GM18508 (cell line): ENCODE data around the gene USP2.

Source experiments
- ATAC-seq: cut with Tn5 transposase; IDR thresholded peaks from one replicate; pipeline ENCODE4 v1.9.1; 2021; ENCODE audit warnings: moderate number of reproducible peaks; ENCODE audit not compliant: insufficient read depth, unreplicated experiment

The USP2 gene

DNA sequence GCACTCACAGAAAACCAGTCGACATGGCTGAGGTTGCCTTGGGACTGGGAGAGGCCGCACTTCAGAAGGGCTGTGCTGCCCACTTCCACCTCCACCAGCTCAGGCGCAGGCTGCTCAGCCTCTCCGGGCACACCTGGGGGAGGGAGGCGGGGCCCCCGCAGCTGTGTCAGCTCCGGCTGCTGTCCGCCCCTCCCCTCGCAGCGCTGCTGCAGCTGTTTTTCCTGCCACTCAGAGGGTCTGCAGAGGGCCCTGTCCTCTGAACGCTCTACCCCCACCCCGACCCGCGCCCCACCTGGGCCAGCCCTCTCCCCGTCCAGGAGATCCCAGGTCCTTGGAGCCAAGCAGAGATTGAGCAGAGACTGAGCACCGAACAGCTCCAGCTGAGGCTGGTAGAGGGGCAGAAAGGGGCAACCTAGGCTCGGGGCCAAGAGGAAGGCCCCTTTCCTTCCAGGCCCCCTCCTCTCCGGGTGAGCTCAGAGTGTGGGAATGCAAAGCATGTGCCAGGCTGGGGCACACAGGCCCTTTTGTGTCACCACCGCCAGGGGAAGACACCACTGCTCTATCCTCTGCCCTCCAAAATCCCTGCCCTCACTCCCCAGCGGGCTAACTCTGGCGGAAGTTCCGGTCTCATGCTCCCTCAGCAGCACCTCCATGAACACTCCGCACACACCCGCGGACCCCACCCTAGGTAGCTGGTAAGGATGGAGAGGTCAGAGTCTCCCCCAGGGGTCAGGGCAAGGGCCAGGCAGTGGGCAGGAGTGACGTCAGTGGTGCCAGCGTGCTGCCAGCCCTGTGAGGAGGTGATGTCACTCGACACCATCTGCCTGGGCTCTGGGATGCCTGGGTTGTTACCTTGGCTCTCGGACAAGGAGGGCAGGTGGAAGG is 66.1 kb downstream of the USP2 start:
- no peak for ATAC-seq

DNA sequence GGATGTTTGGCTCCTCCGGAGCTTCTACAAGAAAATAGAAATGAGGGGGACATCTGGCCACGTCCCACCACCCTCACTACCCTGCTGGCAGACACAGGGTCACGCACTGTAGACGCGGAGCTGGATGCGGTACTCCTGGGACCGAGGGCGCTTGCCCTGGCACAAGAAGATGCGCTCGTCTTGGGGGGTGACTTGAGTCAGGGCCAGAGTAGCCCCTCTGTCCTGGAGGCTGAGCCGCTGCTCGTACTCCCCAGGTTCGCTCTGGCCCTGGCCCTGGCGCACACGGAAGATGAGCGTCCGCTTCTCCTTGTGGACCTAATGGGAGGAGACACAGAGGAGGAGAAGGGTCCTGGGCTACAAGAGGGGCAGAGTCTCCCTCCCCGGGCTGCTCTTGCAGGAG is 66.8 kb downstream of the USP2 start:
- ATAC-seq: no peak

DNA sequence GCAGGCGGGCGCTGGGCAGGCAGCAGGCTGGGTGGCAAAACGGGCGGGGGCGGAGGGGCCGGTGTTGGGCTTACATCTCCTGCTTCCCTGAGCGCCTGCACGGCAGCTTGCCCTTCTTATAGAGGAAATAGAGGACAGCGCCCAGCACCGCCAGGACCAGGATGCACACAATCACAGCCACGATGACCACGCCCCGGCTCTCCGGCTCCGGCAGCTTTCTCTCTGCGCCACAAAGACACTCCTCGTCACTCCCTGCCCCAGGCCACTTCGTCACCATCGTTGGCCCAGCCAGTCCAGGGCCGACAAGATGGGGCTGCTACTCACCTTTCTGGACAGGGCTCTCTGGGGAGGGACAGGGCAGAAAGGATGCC is 70.8 kb downstream of the USP2 start:
- ATAC-seq: no peak

DNA sequence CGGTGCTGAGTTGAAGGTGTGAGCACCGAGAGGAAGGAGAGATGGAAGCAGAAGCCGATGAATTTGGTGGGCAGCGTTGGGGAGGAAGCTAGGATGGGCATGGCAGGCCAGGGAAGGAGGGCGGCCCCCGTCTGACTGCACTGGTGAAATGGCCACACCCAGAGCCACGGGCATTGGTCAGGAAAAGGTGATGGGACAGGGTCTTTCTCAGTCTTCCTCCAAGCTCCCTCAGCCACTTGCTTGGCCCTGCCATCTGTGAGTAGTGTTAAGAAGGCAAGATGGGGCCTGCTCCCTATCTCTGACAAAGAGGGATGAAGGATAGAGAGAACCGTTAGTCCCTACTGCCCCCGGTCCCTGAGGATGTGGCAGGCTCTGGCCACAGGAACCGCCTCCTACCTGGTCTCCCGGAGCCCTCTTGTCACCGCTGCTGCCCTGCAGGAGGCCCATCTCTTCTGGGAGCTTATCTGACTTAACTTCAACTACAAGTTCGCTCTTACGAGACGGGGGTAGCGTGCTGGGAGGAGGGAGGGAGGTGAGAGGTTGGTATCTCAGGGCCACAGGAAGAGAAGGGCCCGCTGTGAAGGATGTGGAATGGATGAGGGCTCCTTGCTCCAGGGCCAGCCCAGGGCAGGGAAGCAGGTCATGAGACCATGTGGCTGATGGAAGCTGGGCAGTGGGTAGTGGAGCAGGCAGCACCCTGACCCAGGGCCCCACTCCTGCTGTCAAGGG is 71.4 kb downstream of the USP2 start:
- no peak for ATAC-seq

DNA sequence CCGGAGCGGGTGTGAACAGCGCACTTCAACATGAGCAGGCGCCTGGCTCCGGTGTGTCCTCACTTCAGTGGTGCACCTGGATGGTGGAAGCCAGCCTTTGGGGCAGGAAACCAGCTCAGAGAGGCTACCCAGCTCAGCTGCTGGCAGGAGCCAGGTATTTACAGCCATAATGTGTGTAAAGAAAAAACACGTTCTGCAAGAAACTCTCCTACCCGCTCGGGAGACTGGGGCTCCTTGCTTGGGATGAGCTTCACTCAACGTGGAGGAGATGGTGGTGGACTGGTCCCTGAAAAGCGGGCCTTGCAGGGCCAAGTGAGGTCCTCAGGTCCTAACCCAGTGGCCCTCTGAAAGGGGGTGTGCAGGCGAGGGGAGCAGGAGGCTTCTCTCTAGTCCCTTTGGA is 72.1 kb downstream of the USP2 start:
- ATAC-seq: no peak

DNA sequence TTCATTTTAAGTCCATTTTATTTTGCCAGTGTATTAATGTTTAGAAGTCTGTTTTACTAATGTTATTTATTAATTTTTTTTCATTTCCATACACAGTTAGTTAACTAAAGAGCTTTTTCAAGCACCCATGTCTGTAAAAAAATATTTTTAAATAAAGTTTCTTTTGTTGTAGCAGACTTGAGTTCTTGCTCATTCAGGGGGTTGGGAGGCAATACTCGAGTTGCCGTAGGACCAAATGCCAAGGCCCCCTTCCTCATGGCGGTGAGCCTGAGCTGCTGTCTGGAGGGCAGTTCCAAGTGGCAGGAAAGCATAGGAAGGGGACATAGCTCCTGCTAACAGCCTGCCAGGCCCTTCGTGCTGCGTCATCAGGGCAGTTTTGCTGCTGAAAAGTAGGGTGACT is 73.5 kb downstream of the USP2 start:
- ATAC-seq: no peak

DNA sequence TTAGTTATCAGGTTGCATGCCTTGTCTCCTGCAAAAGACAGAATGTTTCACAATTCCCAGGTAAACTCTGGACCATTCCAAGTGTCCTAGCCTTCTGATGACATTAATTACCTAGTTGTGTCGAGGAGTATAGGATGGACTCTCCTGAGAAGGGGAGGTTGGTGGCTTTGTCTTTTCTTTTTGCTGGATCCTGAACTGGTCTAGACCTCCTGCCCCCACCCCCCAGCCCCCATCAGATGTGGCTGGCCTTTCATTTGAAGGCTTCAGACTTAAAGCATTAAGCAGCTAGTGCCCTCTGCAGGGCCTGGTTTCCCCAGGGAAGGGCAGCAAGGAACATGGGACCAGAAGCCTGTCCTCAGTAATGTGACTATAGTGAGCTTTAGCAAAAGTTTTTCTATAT is 74.3 kb downstream of the USP2 start:
- no peak for ATAC-seq

DNA sequence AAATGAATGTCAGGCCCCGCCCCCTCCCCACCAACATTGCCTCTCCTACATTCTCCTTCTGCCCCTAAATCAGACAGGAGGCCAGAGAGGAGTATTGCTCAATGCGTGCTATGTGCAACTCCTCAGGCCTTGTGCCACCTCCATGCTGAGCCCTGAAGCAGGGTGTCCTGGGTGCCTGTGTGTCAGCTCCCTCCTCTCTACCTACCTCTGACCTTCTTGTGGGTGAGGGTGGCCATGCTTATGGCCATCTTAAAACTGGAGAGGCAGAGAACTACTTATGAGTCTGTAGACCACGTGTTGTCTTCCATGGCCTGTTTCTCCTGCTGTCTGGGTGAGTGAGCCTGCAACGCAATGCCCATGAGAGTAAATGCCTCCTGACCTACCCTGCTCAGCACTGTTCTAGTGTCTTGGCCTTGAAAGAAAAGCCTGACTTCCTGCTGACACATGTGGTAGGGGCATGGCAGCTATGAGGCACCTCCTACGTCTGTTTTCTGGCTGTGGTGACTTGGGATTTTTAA is 75.1 kb downstream of the USP2 start:
- no peak for ATAC-seq

DNA sequence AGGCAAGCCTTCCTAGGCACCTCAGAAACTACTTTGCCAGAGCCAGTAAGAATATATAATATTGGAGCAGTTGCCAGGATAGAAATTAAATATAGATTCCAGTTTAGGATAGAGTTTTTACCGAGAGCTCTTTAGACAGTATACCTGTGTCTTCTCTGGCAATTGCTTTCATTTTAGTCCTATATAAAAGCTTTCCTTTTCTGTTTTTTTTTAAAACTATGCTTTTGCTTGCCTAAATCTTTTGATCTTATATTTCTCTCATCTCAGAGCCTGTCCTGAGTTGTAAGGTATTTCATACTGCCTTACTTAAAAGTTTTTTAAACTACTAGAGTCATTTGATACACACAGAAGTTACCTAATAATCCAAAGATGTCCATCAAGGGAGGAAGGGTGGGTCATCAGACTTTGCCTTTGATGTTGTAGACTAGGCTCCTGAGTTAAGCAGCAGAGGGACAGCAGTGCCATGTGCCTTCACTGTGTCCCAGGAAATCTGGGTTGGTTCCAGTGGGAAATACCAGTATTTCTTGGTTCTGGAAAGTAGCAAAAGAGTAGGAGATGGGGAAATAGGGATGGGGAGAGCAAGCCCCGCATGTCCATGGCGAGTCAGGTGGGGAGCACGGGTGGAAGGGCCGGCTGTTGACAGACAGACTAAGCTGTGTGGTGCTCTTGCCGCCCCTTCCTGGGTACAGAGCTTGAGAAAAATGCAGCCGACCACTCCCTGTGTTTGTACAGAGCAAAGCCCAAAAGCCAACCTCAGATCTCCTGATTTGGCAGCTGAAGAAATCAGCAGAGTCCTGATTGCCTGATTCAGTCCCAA is 75.7 kb downstream of the USP2 start:
- ATAC-seq: no peak
